OCI-LY1 (cell line): ENCODE data around the gene PSD.

ENCODE experiments used
- CTCF ChIP-seq: fragments of 200-600 bp; sonication (generic), shearing (Covaris generic); IDR thresholded peaks from 2 replicates; pipeline ENCODE4 v1.5.1; 2017; ENCODE audit warnings: mild to moderate bottlenecking, antibody characterized with exemption, low read length, moderate library complexity, mixed read lengths
- EZH2 ChIP-seq: fragments of 200-600 bp; sonication (generic), shearing (Covaris generic); IDR thresholded peaks from 2 replicates; pipeline ENCODE4 v1.8.0; 2017; ENCODE audit warnings: borderline replicate concordance, mixed run types, mild to moderate bottlenecking, antibody characterized with exemption, low read length, moderate library complexity, mixed read lengths

DNA sequence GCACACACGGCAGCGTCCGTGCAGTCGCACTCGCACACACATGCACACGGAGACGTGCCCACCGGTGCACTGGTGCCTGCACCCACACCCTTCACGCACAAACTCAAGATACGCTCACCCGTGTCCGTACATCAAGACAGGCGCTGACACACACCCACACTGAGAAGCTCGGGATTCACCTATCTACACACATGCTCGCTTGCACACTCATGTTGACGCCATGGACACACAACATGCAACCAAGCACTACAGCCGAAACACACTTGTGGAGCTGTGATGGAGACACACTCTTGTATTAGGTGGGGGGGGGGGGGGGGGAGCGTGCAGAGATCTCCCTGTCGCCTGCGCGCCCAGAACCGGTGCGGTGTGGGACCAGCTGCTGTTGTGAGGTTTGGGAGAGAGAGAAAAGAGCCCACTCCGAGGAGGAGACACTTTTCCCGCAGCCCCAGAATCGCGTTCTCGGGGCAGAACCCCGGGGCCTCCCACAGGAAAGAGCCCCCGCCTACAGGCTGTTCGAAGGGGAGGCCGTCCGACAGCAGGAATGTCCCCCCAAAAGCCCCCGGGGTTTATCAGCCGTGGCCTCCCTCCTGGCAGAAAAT is 23.7 kb downstream of the PSD start:
- TF ChIP-seq CTCF (no peak), EZH2 (no peak)
